NCI-H1105 treated with DMSO at 0.1 percent for 48 hours (cell line): ENCODE measurements around the gene RAB15.

Source experiments
- DNase-seq: peaks from one replicate; lab custom pipeline; 2025; lab: John Stamatoyannopoulos, UW

Gene RAB15

GRCh38 chr14:64971943-64972791 is at the start of gene RAB15:
Gene RAB15, minus strand, starts transcription at chr14:64972336. Its CDS starts 260 bp downstream, at chr14:64972076.
- DNase-seq: peak; percentile 58

- peak; percentile 18 for DNase-seq
Measured at GRCh38 chr14:65019944-65020566, 47.9 kb upstream of the RAB15 start.

- no peak for DNase-seq
Measured at GRCh38 chr14:65016471-65016870, 44.3 kb upstream of the RAB15 start.

DNA sequence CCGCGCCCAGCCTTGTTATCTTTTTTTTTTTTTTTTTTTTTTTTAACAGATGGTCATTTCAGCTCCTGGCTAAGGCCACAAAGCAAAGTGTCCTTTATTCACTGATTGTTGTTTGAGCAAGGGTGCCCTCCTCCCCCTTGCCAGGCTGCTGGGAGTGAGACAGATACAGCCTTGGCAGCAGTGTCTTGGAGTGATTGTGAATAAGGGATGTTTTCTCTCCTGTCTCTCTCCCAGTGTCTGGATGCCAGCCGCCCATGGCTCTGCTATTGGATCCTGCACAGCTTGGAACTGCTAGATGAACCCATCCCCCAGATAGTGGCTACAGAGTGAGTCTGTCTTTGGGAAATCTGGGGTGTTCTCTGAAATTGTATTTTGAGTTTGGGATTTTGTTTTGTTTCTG is 43.3 kb upstream of the RAB15 start:
- DNase-seq: no peak

DNA sequence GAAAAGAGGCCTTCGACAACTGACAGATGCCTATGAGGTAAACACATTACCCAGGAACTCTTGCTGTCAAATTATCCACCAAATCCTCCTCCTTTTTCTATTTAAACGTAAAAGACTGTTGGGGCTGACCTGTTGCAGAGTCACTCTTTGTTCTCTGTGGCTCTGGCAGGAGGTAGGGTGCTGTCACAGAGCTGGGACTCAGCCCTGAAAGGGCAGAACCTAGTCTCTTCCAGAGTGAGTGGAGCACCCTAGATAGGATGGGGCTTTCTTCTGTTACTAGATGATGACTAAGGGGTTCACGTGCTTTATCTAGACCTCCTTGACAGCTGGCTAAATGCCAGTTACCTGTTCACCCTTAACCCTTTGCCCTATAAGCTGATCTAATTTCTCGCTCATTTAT is 40.2 kb upstream of the RAB15 start:
- DNase-seq: no peak

DNA sequence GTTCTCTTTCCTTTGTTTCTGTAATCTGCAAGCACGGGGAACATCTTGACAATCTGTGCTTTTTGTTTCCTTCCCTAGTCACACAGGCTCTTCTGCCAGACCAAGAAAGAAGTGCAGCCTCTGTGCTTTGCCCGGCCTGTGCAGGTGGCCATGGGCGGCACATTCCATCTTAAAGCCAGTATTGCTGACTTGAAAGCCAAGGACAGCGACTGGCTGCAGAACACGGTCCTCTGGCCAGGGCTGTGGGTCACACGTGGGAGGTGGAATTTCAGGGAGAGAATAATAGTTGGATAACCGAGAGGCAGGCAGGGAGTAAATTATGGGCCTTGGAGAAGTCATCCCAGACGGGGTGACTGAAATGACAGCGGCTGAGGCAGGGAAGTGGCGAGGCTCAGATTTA is 39.4 kb upstream of the RAB15 start:
- DNase-seq: no peak

- DNase-seq: no peak
Measured at GRCh38 chr14:65010211-65010931, 38.2 kb upstream of the RAB15 start.

DNA sequence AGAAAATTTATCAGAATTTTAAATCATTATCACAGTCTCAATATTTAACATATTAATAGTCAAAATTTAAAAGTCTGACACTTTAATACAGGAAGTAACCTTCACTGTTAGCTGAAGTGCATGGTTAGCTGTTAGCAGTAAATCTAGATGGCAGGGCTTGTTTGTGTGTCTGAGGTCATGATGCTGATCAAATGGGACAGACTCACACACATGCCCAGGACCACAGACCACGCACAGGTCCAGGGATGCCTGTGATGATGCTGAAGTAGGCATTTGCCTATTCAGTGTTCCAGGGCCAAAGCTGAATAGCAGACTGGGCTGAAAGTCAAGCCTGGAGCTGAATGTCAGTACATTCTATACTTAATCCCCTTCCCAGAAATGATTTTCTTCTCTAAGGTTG is 35.1 kb upstream of the RAB15 start:
- no peak for DNase-seq

- DNase-seq: no peak
Measured at GRCh38 chr14:65006261-65006721, 34.2 kb upstream of the RAB15 start.

GRCh38 chr14:65003394-65003793 is 31.3 kb upstream of the RAB15 start:
- DNase-seq: no peak

DNA sequence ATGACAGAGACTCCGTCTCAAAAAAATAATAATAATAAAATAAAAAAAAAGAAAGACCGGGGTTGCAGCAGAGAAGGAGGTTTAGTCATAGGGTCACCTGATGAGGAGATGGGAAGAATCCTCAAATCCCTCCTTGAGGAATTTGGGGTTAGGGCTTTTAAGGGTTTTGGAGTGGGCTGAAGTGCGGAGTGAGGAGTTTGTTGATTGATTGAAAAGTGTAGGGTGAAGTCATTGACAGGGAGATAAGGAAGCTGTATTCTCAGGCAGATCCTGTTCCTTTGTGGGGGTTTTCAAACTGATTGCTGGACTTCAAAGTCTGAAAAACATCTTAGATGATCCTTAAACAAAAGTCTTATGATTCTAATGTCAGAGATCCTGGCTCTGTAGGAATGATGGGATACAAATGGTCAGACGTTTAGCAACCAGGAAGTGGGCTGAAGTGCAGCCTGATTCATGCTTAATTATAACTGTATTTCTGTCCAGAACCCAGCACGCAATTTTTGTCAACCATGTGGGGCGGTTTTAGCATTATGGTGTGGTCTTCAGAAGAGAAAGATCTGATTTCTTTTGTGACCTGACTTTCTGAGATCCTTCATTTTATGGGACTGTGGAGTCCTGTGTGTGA is 30.6 kb upstream of the RAB15 start:
- no peak for DNase-seq

DNA sequence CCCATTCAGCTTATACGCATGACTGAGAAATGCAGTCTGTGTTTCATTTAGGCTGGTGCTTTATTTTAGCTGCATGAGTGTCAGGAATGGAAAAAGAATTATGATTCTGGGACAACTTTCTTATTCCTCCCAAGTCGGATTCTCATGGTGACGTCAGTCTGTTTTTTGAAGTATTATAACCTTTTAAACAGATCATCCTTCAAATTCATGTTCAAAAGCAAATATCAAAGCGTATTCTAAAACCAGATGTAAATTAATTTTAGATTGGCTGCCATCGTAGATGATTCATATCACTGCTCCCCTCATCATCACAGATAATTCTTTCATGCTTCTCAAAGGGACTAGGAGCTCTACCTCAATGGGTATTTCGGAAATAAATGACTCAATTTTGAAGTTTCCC is 29.6 kb upstream of the RAB15 start:
- DNase-seq: no peak

DNA sequence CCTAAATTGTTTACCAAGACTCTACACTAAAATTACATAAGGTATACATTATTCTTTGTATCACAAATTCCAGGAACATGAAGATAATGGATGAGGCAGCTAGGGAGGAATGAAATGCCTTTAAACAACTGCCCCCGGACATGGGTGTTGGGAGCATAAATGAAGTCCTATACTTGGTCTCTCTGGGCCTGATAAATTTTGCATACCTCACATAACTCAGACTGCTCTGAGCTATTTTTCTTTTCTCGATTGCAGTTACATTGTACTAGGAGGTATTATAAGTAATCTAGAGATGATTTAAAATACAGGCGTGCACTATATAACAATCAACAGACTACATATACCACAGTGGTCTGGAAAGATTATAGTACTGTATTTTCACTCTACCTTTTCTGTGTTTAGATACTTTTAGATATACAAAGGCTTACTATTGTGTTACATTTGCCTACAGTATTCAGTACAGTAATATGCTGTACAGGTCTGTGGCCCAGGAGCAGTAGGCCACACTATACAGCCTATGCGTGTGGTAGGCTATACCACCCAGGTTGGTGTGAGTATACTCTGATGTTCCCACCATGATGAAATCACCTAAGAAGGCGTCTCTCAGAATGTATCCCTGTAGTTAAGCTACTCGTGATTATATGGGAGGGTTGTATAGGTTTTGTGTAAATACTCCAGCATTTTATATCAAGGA is 28.9 kb upstream of the RAB15 start:
- no peak for DNase-seq

GRCh38 chr14:64998455-64998931 is 26.4 kb upstream of the RAB15 start:
- DNase-seq: no peak

- DNase-seq: no peak
Measured at GRCh38 chr14:64997108-64997794, 25.1 kb upstream of the RAB15 start.

DNA sequence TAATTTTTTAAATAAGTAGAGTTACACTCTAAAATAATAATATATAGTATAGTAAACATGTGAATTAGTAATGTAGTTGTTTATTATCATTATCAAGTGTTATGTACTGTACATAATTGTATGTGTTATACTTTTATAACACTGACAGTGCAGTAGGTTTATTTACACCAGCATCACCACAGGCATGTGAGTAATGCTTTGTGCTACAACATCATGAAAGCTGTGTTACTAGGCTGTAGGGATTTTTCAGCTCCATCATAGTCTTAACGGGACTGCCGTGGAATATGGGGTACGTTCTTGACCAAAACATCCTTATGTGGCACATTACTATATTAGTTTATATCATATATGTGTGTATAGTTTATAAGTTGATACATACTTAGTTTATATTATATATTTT is 23.2 kb upstream of the RAB15 start:
- no peak for DNase-seq

GRCh38 chr14:64994540-64994939 is 22.4 kb upstream of the RAB15 start:
- no peak for DNase-seq

- DNase-seq: no peak
Measured at GRCh38 chr14:64993266-64993930, 21.3 kb upstream of the RAB15 start.

DNA sequence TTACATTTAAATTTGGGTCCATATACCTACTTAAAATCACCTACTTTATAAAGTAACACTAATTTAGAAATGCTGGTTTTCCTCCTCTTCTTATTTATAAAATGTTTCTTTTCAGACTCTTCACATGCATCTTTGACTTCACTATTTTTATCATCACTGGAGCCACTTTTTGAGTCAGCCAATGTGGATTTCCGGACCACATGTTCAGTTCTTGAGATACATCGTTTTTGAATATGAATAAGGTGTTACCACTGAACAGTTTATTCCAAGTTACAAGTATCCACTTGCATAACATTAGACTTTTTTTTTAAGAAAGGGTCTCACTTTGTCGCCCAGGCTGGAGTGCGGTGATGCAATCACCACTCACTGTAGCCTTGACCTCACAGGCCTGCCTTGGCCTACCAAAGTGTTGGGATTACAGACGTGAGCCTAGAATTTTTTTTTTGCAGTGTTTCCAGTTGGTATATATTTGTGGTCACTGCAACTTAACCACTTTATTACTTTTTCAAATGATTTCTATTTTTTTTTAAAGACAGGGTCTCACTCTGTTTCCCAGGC is 20.3 kb upstream of the RAB15 start:
- DNase-seq: no peak

DNA sequence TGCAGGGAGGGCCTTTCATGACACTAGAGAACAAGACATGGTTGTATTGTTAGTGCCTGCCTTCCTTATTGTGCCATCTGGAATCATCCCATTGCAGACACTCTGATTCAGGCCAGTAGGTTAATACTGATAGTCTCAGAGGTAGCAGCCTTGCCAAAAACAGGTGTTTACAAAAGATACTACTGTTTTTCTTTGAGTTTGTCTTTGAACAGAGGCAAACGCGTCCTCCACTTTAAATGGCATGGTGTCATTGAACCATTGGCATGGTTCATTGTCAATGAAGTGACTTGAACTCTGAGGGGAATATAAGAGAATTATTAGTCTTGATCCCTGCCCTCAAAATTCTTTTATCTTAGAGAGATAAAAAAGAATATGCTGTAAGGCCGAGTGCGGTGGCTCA is 18.8 kb upstream of the RAB15 start:
- DNase-seq: no peak
